Trophoblast cell (in vitro differentiated cells and primary cell): ENCODE data around the gene PSMD12.

Source experiments
- DNase-seq, 2 donors: peaks; one replicate each; pipeline ENCODE4 v3.0.0-alpha.2; 2016
- H2AFZ ChIP-seq: 2 replicates; pipeline ENCODE4 v1.6.1; 2013; ENCODE audit warnings: low read length, moderate library complexity, mild to moderate bottlenecking; ENCODE audit not compliant: insufficient read depth, poor library complexity
- H2AK5ac ChIP-seq: 2 replicates; pipeline ENCODE4 v1.6.1; 2013; ENCODE audit warnings: mild to moderate bottlenecking, low read length
- H2BK120ac ChIP-seq: 2 replicates; pipeline ENCODE4 v1.6.1; 2013; ENCODE audit warnings: low read length, mild to moderate bottlenecking, moderate library complexity; ENCODE audit not compliant: insufficient read depth, poor library complexity
- H2BK12ac ChIP-seq: 2 replicates; pipeline ENCODE4 v1.6.1; 2013; ENCODE audit warnings: mild to moderate bottlenecking, low read length, moderate library complexity
- H2BK5ac ChIP-seq: 2 replicates; pipeline ENCODE4 v1.6.1; 2013; ENCODE audit warnings: low read length, low read depth, moderate library complexity, mild to moderate bottlenecking; ENCODE audit not compliant: poor library complexity
- H3K14ac ChIP-seq: 2 replicates; pipeline ENCODE4 v1.6.1; 2013; ENCODE audit warnings: mild to moderate bottlenecking, low read length
- H3K18ac ChIP-seq: 2 replicates; pipeline ENCODE4 v1.6.1; 2013; ENCODE audit warnings: mild to moderate bottlenecking, low read length
- H3K23ac ChIP-seq: 2 replicates; pipeline ENCODE4 v1.6.1; 2013; ENCODE audit warnings: low read length
- H3K27ac ChIP-seq: 2 replicates; pipeline ENCODE4 v1.5.1; 2013; ENCODE audit warnings: low read depth, mild to moderate bottlenecking, inconsistent platforms, low read length, moderate library complexity
- H3K27me3 ChIP-seq: 2 replicates; pipeline ENCODE4 v1.6.1; 2013; ENCODE audit warnings: inconsistent platforms, mild to moderate bottlenecking, low read length, moderate library complexity; ENCODE audit not compliant: insufficient read depth
- H3K36me3 ChIP-seq, 2 experiments: 1 replicate in 1 of 2; 2 replicates in 1 of 2; pipeline ENCODE4 v1.6.1; 2013; ENCODE audit warnings: low read length in 2 of 2, mild to moderate bottlenecking in 2 of 2, moderate library complexity in 1 of 2; ENCODE audit not compliant: insufficient read depth in 2 of 2, control insufficient read depth in 1 of 2
- H3K4ac ChIP-seq: 2 replicates; pipeline ENCODE4 v1.6.1; 2013; ENCODE audit warnings: low read depth, mild to moderate bottlenecking, low read length, moderate library complexity
- H3K4me1 ChIP-seq, 2 experiments: 1 replicate in 1 of 2; 2 replicates in 1 of 2; pipeline ENCODE4 v1.6.1; 2013; ENCODE audit warnings: low read length in 2 of 2, mild to moderate bottlenecking in 2 of 2, moderate library complexity in 1 of 2; ENCODE audit not compliant: insufficient read depth in 2 of 2, control insufficient read depth in 1 of 2
- H3K4me2 ChIP-seq: 2 replicates; pipeline ENCODE4 v1.6.1; 2013; ENCODE audit warnings: inconsistent platforms, mild to moderate bottlenecking, low read length, moderate library complexity
- H3K4me3 ChIP-seq: 2 replicates; pipeline ENCODE4 v1.5.1; 2013; ENCODE audit warnings: mild to moderate bottlenecking, low read depth, low read length, inconsistent platforms
- H3K79me1 ChIP-seq: one replicate; pipeline ENCODE4 v1.6.1; 2013; ENCODE audit warnings: low read length
- H3K79me2 ChIP-seq: 2 replicates; pipeline ENCODE4 v1.6.1; 2013; ENCODE audit warnings: low read length, mild to moderate bottlenecking; ENCODE audit not compliant: control insufficient read depth, insufficient read depth, poor library complexity
- H3K9ac ChIP-seq: 2 replicates; pipeline ENCODE4 v1.6.1; 2013; ENCODE audit warnings: mild to moderate bottlenecking, low read length
- H3K9me3 ChIP-seq: 2 replicates; pipeline ENCODE4 v1.6.1; 2013; ENCODE audit warnings: low read depth, mild to moderate bottlenecking, control low read depth, inconsistent platforms, low read length; ENCODE audit not compliant: insufficient read depth
- H4K12ac ChIP-seq: 2 replicates; pipeline ENCODE4 v1.6.1; 2013; ENCODE audit warnings: low read depth, mild to moderate bottlenecking, low read length, moderate library complexity
- H4K8ac ChIP-seq: 2 replicates; pipeline ENCODE4 v1.6.1; 2013; ENCODE audit warnings: low read depth, mild to moderate bottlenecking, low read length, moderate library complexity
- H4K91ac ChIP-seq: one replicate; pipeline ENCODE4 v1.6.1; 2013; ENCODE audit warnings: low read depth, mild to moderate bottlenecking, low read length, moderate library complexity
- WGBS: extraction: QIAGEN DNeasy Blood & Tissue Kit; methylation state at CpG from one replicate; pipeline ENCODE4 v1.1.7; 2013; ENCODE audit warnings: missing lambda C conversion rate; ENCODE audit not compliant: insufficient read length, insufficient coverage; ENCODE audit errors: extremely low coverage; 5-methylcytosine and 5-hydroxymethylcytosine counted together

Gene PSMD12

DNA sequence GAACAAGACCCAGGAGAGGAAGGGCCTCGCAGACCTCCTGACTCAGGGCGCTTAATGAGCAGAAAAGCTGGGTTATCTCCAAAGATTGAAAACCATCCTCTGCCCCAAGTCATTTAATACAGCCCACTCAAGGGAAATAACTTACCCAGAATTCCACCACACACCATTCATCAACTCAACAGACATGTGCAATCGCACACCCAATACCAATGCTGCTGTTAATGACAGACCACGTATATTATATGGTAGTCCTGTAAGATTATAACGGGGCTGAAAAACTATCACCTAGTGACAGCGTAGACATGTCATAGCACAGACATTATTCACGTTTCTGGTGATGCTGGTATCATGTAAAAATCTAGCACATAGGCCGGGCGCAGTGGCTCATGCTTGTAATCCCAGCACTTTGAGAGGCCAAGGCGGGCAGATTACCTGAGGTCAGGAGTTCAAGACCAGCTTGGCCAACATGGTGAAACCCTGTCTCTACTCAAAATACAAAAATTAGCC, 68.9 kb downstream of the PSMD12 start:
- Histone ChIP-seq H3K9me3 (no peaks in the 10 kb centered on the region), H2BK12ac (no peak overlapping the region), H2BK120ac (no peak overlapping the region), H2BK5ac (no peak overlapping the region), H2AK5ac (no peak overlapping the region), H3K79me1 (no peaks in the 10 kb centered on the region), H3K27me3 (no peaks in the 10 kb centered on the region), H2AFZ (no peak overlapping the region), H3K9ac (no peak overlapping the region), H3K4me2 (no peak overlapping the region), H4K8ac (no peak overlapping the region), H3K27ac (no peak overlapping the region), H3K36me3 (no peaks in the 10 kb centered on the region), H4K91ac (no peak overlapping the region), H3K79me2 (no peaks in the 10 kb centered on the region), H3K4me3 (no peak overlapping the region), H3K23ac (no peak overlapping the region), H4K12ac (no peak overlapping the region), H3K14ac (no peak overlapping the region), H3K18ac (no peak overlapping the region), H3K4me1 (no peaks in the 10 kb centered on the region), H3K4ac (no peak overlapping the region)
- no CpG with 5 or more reads among the region's 10 CpGs for WGBS
- peak; percentile 74 to 86 for DNase-seq

DNA sequence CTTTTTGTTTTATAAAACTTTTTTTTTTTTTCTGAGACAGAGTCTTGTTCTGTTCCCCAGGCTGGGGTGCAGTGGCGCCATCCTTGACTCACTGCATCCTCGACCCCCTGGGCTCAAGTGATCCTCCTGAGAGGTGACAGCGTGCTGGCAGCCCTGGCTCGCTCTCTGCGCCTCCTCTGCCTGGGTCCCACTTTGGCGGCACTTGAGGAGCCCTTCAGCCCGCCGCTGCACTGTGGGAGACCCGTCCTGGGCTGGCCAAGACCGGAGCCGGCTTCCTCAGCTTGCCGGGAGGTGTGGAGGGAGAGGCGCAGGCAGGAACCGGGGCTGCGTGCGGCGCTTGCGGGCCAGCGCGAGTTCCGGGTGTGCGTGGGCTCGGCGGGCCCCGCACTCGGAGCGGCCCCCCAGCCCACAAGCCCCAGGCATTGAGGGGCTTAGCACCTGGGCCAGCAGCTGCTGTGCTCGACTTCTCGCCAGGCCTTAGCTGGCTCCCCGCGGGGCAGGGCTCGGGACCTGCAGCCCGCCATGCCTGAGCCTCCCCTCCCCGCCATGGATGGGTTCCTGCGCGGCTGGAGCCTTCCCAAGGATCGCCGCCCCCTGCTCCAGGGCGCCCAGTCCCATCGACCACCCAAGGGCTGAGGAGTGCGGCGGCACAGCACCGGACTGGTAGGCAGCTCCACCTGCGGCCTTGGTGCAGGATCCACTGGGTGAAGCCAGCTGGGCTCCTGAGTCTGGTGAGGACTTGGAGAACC, 71.8 kb downstream of the PSMD12 start:
- H3K14ac ChIP-seq = no peak overlapping the region
- no peak overlapping the region for H3K23ac ChIP-seq
- no peaks in the 10 kb centered on the region for H3K9me3 ChIP-seq
- no peak overlapping the region for H3K4ac ChIP-seq
- H4K8ac ChIP-seq = no peak overlapping the region
- H3K79me1 ChIP-seq = no peaks in the 10 kb centered on the region
- H4K12ac ChIP-seq = no peak overlapping the region
- H3K79me2 ChIP-seq = no peaks in the 10 kb centered on the region
- no peak overlapping the region for H2BK5ac ChIP-seq
- H3K4me3 ChIP-seq = no peak overlapping the region
- no peaks in the 10 kb centered on the region for H3K4me1 ChIP-seq
- H3K36me3 ChIP-seq = no peaks in the 10 kb centered on the region
- no peak overlapping the region for H3K27ac ChIP-seq
- H2AK5ac ChIP-seq = no peak overlapping the region
- no peak overlapping the region for H3K18ac ChIP-seq
- H3K9ac ChIP-seq = no peak overlapping the region
- no peak overlapping the region for H4K91ac ChIP-seq
- no peak overlapping the region for H2BK120ac ChIP-seq
- no CpG with 5 or more reads among the region's 44 CpGs for WGBS
- H3K4me2 ChIP-seq = no peak overlapping the region
- H2BK12ac ChIP-seq = no peak overlapping the region
- no peak overlapping the region for H2AFZ ChIP-seq
- no peaks in the 10 kb centered on the region for H3K27me3 ChIP-seq
- DNase-seq = no peak

DNA sequence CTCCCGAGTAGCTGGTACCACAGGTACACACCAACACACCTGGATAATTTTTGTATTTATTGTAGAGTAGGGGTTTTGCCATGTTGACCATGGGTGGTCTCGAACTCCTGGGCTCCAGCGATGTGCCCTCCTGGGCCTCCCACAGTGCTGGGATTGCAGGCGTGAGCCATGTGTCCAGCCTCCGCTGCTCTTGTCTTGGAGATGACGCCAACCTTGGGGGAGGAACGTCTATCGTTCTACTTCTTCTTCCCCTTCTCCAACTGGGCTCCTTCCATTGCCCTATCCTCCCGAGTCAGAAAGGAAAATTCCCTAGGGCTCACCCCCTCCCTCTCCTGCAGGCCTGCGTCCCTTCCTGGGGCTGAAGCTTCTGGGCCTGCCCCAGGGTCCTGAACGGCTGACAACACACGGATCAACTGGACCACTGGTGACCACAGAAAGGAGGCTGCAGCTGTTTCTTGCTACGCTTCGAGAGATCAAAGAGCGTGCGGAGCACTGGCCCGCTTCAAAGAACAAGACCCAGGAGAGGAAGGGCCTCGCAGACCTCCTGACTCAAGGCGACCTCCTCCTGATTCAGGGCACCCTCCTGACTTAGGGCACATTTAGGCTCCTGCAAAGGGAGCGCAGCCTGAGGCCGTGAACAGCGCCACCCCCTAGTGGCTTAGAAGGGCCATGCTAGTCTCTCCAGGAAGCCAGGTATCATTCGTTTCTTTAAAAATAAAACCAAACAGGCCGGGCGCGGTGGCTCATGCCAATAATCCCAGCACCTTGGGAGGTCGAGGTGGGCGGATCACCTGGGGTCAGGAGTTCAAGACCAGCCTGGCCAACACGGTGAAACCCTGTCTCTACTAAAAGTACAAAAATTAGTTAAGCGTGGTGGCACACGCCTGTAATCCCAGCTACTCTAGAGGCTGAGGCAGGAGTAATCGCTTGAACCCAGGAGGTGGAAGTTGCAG, 72.8 kb downstream of the PSMD12 start:
- H3K27ac ChIP-seq = no peak overlapping the region
- no peaks in the 10 kb centered on the region for H3K36me3 ChIP-seq
- H3K23ac ChIP-seq = no peak overlapping the region
- no peak overlapping the region for H2BK120ac ChIP-seq
- H3K4me3 ChIP-seq = no peak overlapping the region
- H4K91ac ChIP-seq = no peak overlapping the region
- no peak overlapping the region for H3K14ac ChIP-seq
- no peak overlapping the region for H3K4me2 ChIP-seq
- H3K9ac ChIP-seq = no peak overlapping the region
- no peaks in the 10 kb centered on the region for H3K4me1 ChIP-seq
- H2BK12ac ChIP-seq = no peak overlapping the region
- H3K9me3 ChIP-seq = no peaks in the 10 kb centered on the region
- no peaks in the 10 kb centered on the region for H3K79me2 ChIP-seq
- no CpG with 5 or more reads among the region's 32 CpGs for WGBS
- H2AK5ac ChIP-seq = no peak overlapping the region
- no peaks in the 10 kb centered on the region for H3K79me1 ChIP-seq
- H3K4ac ChIP-seq = no peak overlapping the region
- H2BK5ac ChIP-seq = no peak overlapping the region
- no peak overlapping the region for H4K12ac ChIP-seq
- no peak overlapping the region for H4K8ac ChIP-seq
- no peaks in the 10 kb centered on the region for H3K27me3 ChIP-seq
- peak; percentile 55 to 76 for DNase-seq
- H2AFZ ChIP-seq = no peak overlapping the region
- H3K18ac ChIP-seq = no peak overlapping the region

DNA sequence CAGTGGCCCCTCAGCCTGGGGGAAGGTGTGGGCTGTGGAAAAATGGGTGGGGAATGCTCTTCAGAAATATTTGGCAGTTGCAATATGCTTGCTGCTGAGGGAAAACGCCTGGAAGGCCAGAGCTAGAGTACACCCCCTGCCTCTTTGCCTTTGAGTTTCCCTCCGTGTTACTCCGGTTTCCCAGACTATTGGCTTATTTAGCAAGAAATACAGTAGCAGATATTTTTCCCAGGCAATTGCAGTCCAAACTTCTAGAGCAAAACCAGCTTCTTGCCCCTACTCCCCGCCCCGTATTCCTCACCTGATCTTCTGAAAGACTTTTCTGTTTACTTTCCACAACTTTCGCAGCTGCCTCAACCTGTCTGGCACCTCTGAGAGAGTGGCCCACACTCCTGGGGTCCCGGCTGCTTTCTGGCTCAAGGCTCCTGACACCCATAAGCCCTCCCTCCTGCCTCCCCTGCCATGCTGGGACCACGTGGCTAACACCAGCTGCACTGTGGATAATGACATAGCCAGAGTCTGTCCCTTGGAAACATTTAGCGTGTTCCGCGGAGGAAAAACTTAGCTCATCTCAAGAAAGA, 75.6 kb downstream of the PSMD12 start:
- no peak overlapping the region for H2BK12ac ChIP-seq
- H3K27ac ChIP-seq = no peak overlapping the region
- no peak overlapping the region for H3K9ac ChIP-seq
- no peaks in the 10 kb centered on the region for H3K79me2 ChIP-seq
- H3K27me3 ChIP-seq = no peaks in the 10 kb centered on the region
- no peak for DNase-seq
- no peaks in the 10 kb centered on the region for H3K79me1 ChIP-seq
- H2AFZ ChIP-seq = no peak overlapping the region
- no peak overlapping the region for H3K18ac ChIP-seq
- no peaks in the 10 kb centered on the region for H3K9me3 ChIP-seq
- H3K14ac ChIP-seq = no peak overlapping the region
- no peak overlapping the region for H3K4me2 ChIP-seq
- H3K4ac ChIP-seq = no peak overlapping the region
- no peak overlapping the region for H4K12ac ChIP-seq
- H2BK5ac ChIP-seq = no peak overlapping the region
- no peak overlapping the region for H3K4me3 ChIP-seq
- no peak overlapping the region for H4K8ac ChIP-seq
- no peak overlapping the region for H4K91ac ChIP-seq
- no CpG with 5 or more reads among the region's 11 CpGs for WGBS
- H3K36me3 ChIP-seq = no peaks in the 10 kb centered on the region
- H3K23ac ChIP-seq = no peak overlapping the region
- H2BK120ac ChIP-seq = no peak overlapping the region
- no peak overlapping the region for H2AK5ac ChIP-seq
- H3K4me1 ChIP-seq = no peaks in the 10 kb centered on the region
